Measurements from ENCODE around the gene TSPYL1.
"Not testable (repeated sequence)": the region's sequence is repeated elsewhere in the genome, so short reads cannot be mapped to it uniquely, and the experiment has no call there.

The TSPYL1 gene

GRCh38 chr6:116298273-116298672 lies 18.5 kb upstream of the TSPYL1 start:
- no peak for DNase-seq (ENCODE audit: low read depth in 2 of 2)

GRCh38 chr6:116292553-116292952 lies 12.8 kb upstream of the TSPYL1 start:
- no peak for DNase-seq (ENCODE audit: low read depth in 2 of 2)

- no peak for DNase-seq (ENCODE audit: low read depth in 2 of 2)
Observed at GRCh38 chr6:116291701-116292396, 12.1 kb upstream of the TSPYL1 start.

- DNase-seq (ENCODE audit: low read depth in 2 of 2) = no peak
Observed at GRCh38 chr6:116290799-116291198, 11.1 kb upstream of the TSPYL1 start.

GRCh38 chr6:116289876-116290275 lies 10.1 kb upstream of the TSPYL1 start:
- DNase-seq (ENCODE audit: low read depth in 2 of 2) = no peak

GRCh38 chr6:116287689-116288282 lies 8.1 kb upstream of the TSPYL1 start:
- no peak for DNase-seq (ENCODE audit: low read depth in 2 of 2)

GRCh38 chr6:116286773-116287358 lies 7.1 kb upstream of the TSPYL1 start:
- no peak for DNase-seq (ENCODE audit: low read depth in 2 of 2)

- DNase-seq (ENCODE audit: low read depth in 2 of 2) = not testable (repeated sequence)
Observed at GRCh38 chr6:116284984-116285383, 5.3 kb upstream of the TSPYL1 start.

- DNase-seq (ENCODE audit: low read depth in 2 of 2) = no peak
Observed at GRCh38 chr6:116283191-116283590, 3.5 kb upstream of the TSPYL1 start.

GRCh38 chr6:116282698-116283097 lies 3.0 kb upstream of the TSPYL1 start:
- DNase-seq (ENCODE audit: low read depth in 2 of 2) = no peak

GRCh38 chr6:116280933-116281316 lies 1.2 kb upstream of the TSPYL1 start:
- no peak for DNase-seq (ENCODE audit: low read depth in 2 of 2)

- no peak for DNase-seq (ENCODE audit: low read depth in 2 of 2)
Observed at GRCh38 chr6:116280161-116280932, 617 bp upstream of the TSPYL1 start.

- DNase-seq (ENCODE audit: low read depth in 2 of 2) = peak in 1 of 2 experiments; percentile 22
Observed at GRCh38 chr6:116278854-116279231, 887 bp downstream of the TSPYL1 start.

- no peak for DNase-seq (ENCODE audit: low read depth in 2 of 2)
Observed at GRCh38 chr6:116278481-116278829, 1.3 kb downstream of the TSPYL1 start.

GRCh38 chr6:116277124-116277523 lies 2.6 kb downstream of the TSPYL1 start:
- no peak for DNase-seq (ENCODE audit: low read depth in 2 of 2)

GRCh38 chr6:116271149-116271708 lies 8.5 kb downstream of the TSPYL1 start:
- no peak for DNase-seq (ENCODE audit: low read depth in 2 of 2)

GRCh38 chr6:116268589-116269293 lies 11.0 kb downstream of the TSPYL1 start:
- no peak for DNase-seq (ENCODE audit: low read depth in 2 of 2)

- no peak for DNase-seq (ENCODE audit: low read depth in 2 of 2)
Observed at GRCh38 chr6:116267836-116268588, 11.7 kb downstream of the TSPYL1 start.

- DNase-seq (ENCODE audit: low read depth in 2 of 2) = no peak
Observed at GRCh38 chr6:116266803-116267202, 12.9 kb downstream of the TSPYL1 start.

- no peak for DNase-seq (ENCODE audit: low read depth in 2 of 2)
Observed at GRCh38 chr6:116265041-116265829, 14.5 kb downstream of the TSPYL1 start.
